Endothelial cell of umbilical vein (primary cell): Measurements from ENCODE around the gene FGF3. TPM values are rescaled to one million over a fixed set of nuclear protein-coding genes. Genes with fewer than 3 reads are reported as not detected.

Experiments
- BruUV-seq: library from RNA; stranded (reverse); fragments of 400-500 nt; replicated peaks from 2 replicates; lab custom pipeline; 2021; lab: Mats Ljungman, UMichigan
- CTCF ChIA-PET: fragments of 300-600, 350-600 bp; sonication (Branson Sonifier 250); formaldehyde crosslinking; loops from one replicate; lab custom pipeline; 2021; ENCODE audit warnings: antibody characterized with exemption, inconsistent platforms; lab: Charles Lee
- POLR2A ChIA-PET: fragments of 300-600, 350-600 bp; sonication (Branson Sonifier 250); formaldehyde crosslinking; loops from one replicate; lab custom pipeline; 2021; ENCODE audit warnings: antibody characterized with exemption, inconsistent platforms; lab: Charles Lee
- DNase-seq: peaks from one replicate; pipeline ENCODE4 v3.0.0-alpha.2; 2011; ENCODE audit warnings: low read depth, low spot score
- FAIRE-seq: peaks from 2 replicates; lab custom pipeline; 2011; peaks lifted over from hg19 to GRCh38; lab: Jason Lieb, UNC
- H2AFZ ChIP-seq: 2 replicates; pipeline ENCODE4 v1.6.0; 2012; ENCODE audit warnings: low read depth, low read length, control low read depth, inconsistent platforms
- H3K27ac ChIP-seq: 2 replicates; pipeline ENCODE4 v1.5.1; 2011; ENCODE audit warnings: low read depth, mild to moderate bottlenecking, control low read depth, low read length, moderate library complexity; ENCODE audit not compliant: insufficient read depth
- H3K27me3 ChIP-seq, 2 experiments: 2 replicates each; pipeline versions ENCODE4 v1.6.0 to v1.6.1; 2011; ENCODE audit warnings: low read length in 2 of 2, mixed read lengths in 1 of 2; ENCODE audit not compliant: control insufficient read depth in 2 of 2, insufficient read depth in 2 of 2
- H3K36me3 ChIP-seq, 2 experiments: 2 replicates in 1 of 2; 3 replicates in 1 of 2; pipeline ENCODE4 v1.5.1; 2011; ENCODE audit warnings: low read length in 2 of 2, mild to moderate bottlenecking in 1 of 2, moderate library complexity in 1 of 2; ENCODE audit not compliant: control insufficient read depth in 2 of 2, insufficient read depth in 2 of 2; ENCODE audit errors: extremely low read depth in 1 of 2
- H3K4me1 ChIP-seq: 3 replicates; pipeline ENCODE4 v1.5.1; 2011; ENCODE audit warnings: mild to moderate bottlenecking, low read length; ENCODE audit not compliant: control insufficient read depth, insufficient read depth; ENCODE audit errors: extremely low read depth
- H3K4me2 ChIP-seq: 2 replicates; pipeline ENCODE4 v1.6.1; 2011; ENCODE audit warnings: low read length, control low read depth, mixed read lengths; ENCODE audit not compliant: insufficient read depth
- H3K4me3 ChIP-seq, 3 experiments: fragments of 200-600 bp in 1 of 3; sonication (generic), shearing (Covaris generic) in 1 of 3; replicated peaks in 1 of 3; 2 replicates each; pipeline ENCODE4 v1.5.1; 2011 to 2016; ENCODE audit warnings: control low read depth in 3 of 3, low read length in 3 of 3, mild to moderate bottlenecking in 2 of 3, inconsistent platforms in 1 of 3, low read depth in 1 of 3, moderate library complexity in 1 of 3; ENCODE audit not compliant: insufficient read depth in 1 of 3
- H3K79me2 ChIP-seq: 2 replicates; pipeline ENCODE4 v1.6.0; 2012; ENCODE audit warnings: low read length, inconsistent platforms; ENCODE audit not compliant: control insufficient read depth, insufficient read depth
- H3K9ac ChIP-seq: replicated peaks from 2 replicates; pipeline ENCODE3; 2011; ENCODE audit warnings: low read length, control low read depth; ENCODE audit not compliant: insufficient read depth; ENCODE audit errors: extremely low read depth
- H3K9me1 ChIP-seq: replicated peaks from 3 replicates; pipeline ENCODE4 v1.6.0; 2011; ENCODE audit warnings: mild to moderate bottlenecking, low read length; ENCODE audit not compliant: control insufficient read depth, insufficient read depth; ENCODE audit errors: extremely low read depth
- H3K9me3 ChIP-seq: replicated peaks from 2 replicates; pipeline ENCODE4 v1.5.1; 2012; ENCODE audit warnings: low read length, inconsistent platforms; ENCODE audit not compliant: control insufficient read depth, insufficient read depth
- H4K20me1 ChIP-seq: replicated peaks from 2 replicates; pipeline ENCODE3; 2011; ENCODE audit warnings: mild to moderate bottlenecking, low read length; ENCODE audit not compliant: control insufficient read depth, insufficient read depth; ENCODE audit errors: extremely low read depth
- EZH2 ChIP-seq: IDR thresholded peaks from 2 replicates; pipeline ENCODE4 v1.6.1; 2012; ENCODE audit warnings: borderline replicate concordance, low read depth, mild to moderate bottlenecking, moderate library complexity, low read length, inconsistent platforms; ENCODE audit not compliant: severe bottlenecking
- FOS ChIP-seq: IDR thresholded peaks from 2 replicates; pipeline ENCODE4 v1.6.1; 2011; ENCODE audit warnings: mild to moderate bottlenecking, low read length, moderate library complexity, borderline replicate concordance; ENCODE audit not compliant: insufficient read depth
- GATA2 ChIP-seq: IDR thresholded peaks from 2 replicates; pipeline ENCODE4 v1.7.0; 2011; ENCODE audit warnings: low read depth, mild to moderate bottlenecking, moderate library complexity, mixed read lengths, low read length; ENCODE audit not compliant: insufficient read length, insufficient read depth
- JUN ChIP-seq: IDR thresholded peaks from 2 replicates; pipeline ENCODE4 v1.6.1; 2011; ENCODE audit warnings: borderline replicate concordance, low read depth; ENCODE audit not compliant: insufficient read length, insufficient read depth
- MYC ChIP-seq: IDR thresholded peaks from one replicate; pipeline ENCODE4 v1.6.1; 2011; ENCODE audit warnings: mild to moderate bottlenecking, low read depth, low read length
- POLR2A ChIP-seq: IDR thresholded peaks from 2 replicates; pipeline ENCODE4 v1.6.1; 2012; ENCODE audit warnings: low read depth, mild to moderate bottlenecking, control low read depth, low read length
- POLR2AphosphoS5 ChIP-seq: IDR thresholded peaks from 2 replicates; pipeline ENCODE4 v1.6.1; 2012; ENCODE audit warnings: low read depth, mild to moderate bottlenecking, control low read depth, low read length, moderate library complexity; ENCODE audit not compliant: insufficient read depth
- dilution Hi-C: fragments of 300-500 bp; cut with MboI; formaldehyde crosslinking; loops from one replicate; pipeline ENCODE4 v1.15.0; 2019; ENCODE audit warnings: low sequenced_read_pairs; ENCODE audit not compliant: extremely low pct_ligation_motif_present
- intact Hi-C: fragments of 100-400 bp; cut with micrococcal nuclease; formaldehyde crosslinking; loops from one replicate; pipeline ENCODE4 v1.10.0; 2022
- polyA plus RNA-seq, 4 experiments: library from polyadenylated mRNA; depleted of rRNA in 3 of 4; stranded (reverse) in 3 of 4; unstranded in 1 of 4; fragments of >200 nt; gene quantifications; 2 replicates each; pipeline versions ENCODE4 v1.2.1 to v1.2.3, GENCODE V29; 2011 to 2012; ENCODE audit warnings: missing spikeins in 1 of 4
- total RNA-seq: library from RNA; stranded (reverse); gene quantifications from 2 replicates; pipeline ENCODE4 v1.2.3, GENCODE V29; 2021
- TF ChIP-seq, protein P1 (sequence below), 2 donors: IDR thresholded peaks; 1 replicate in 1 of 2; 2 replicates in 1 of 2; pipeline ENCODE4 v1.5.1; 2011; ENCODE audit warnings: low read length in 2 of 2, mild to moderate bottlenecking in 2 of 2, moderate library complexity in 2 of 2, control low read depth in 1 of 2, inconsistent platforms in 1 of 2, low read depth in 1 of 2; ENCODE audit not compliant: insufficient read depth in 1 of 2; ENCODE audit errors: extremely low read depth in 1 of 2
- TF ChIP-seq, protein P2 (sequence below): IDR thresholded peaks from 2 replicates; pipeline ENCODE4 v1.6.1; 2011; ENCODE audit not compliant: insufficient read depth, insufficient read length

Gene FGF3
- total and polyA plus RNA-seq, 2 donors (not counting 3 experiments of a cell fraction or from before 2014, with no cell fraction given), result not detected

DNA sequence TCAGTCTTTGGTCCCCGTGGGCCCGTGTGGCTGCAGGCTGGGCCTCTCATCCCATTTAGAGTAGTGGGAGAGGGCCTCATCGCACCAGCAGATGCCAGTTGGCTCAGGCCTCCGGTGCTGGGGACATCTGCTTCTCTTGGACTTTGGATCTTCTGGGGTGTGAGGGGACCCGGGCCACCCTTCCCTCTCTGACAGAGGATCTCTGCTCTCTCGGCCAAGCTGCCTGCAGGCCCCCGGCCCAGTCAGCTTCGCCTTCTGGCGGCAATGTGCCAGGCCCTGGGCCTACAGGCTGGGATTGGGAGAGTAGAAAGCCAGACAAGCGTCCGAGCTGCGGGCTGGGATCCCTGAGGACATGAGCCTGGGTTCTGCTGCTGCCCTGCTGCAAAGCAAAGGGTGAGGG, 15.0 kb upstream of the FGF3 start:
- TF ChIP-seq FOS (no peak), GATA2 (no peak), EZH2 (no peak), POLR2AphosphoS5 (no peak), JUN (no peak), MYC (no peak), POLR2A (no peak)
- TF ChIP-seq, protein P1, sequence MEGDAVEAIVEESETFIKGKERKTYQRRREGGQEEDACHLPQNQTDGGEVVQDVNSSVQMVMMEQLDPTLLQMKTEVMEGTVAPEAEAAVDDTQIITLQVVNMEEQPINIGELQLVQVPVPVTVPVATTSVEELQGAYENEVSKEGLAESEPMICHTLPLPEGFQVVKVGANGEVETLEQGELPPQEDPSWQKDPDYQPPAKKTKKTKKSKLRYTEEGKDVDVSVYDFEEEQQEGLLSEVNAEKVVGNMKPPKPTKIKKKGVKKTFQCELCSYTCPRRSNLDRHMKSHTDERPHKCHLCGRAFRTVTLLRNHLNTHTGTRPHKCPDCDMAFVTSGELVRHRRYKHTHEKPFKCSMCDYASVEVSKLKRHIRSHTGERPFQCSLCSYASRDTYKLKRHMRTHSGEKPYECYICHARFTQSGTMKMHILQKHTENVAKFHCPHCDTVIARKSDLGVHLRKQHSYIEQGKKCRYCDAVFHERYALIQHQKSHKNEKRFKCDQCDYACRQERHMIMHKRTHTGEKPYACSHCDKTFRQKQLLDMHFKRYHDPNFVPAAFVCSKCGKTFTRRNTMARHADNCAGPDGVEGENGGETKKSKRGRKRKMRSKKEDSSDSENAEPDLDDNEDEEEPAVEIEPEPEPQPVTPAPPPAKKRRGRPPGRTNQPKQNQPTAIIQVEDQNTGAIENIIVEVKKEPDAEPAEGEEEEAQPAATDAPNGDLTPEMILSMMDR (IDR thresholded peaks at IDR 0.05; ENCODE audit: extremely low read depth in 1 of 2, insufficient read depth in 1 of 2, low read depth in 1 of 2, low read length in 2 of 2), result no peak
- TF ChIP-seq, protein P2, sequence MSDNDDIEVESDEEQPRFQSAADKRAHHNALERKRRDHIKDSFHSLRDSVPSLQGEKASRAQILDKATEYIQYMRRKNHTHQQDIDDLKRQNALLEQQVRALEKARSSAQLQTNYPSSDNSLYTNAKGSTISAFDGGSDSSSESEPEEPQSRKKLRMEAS, result no peak
- intact Hi-C loops (no loop called here), dilution Hi-C loops (no loop called here)
- Histone ChIP-seq H3K9me3 (no peaks in the 10 kb centered on the region), H3K4me2 (no peak overlapping the region), H4K20me1 (no peaks in the 10 kb centered on the region), H2AFZ (no peak overlapping the region), H3K79me2 (no peaks in the 10 kb centered on the region), H3K9ac (no peak overlapping the region), H3K36me3 (no peaks in the 10 kb centered on the region), H3K27ac (no peak overlapping the region), H3K4me3 (no peak overlapping the region), H3K9me1 (no peaks in the 10 kb centered on the region), H3K27me3 (peaks cover 9 to 11% of the 10 kb centered on the region in 2 experiments), H3K4me1 (no peaks in the 10 kb centered on the region)
- BruUV-seq, result no TSS peak
- DNase-seq, result no peak
- no peak for FAIRE-seq
- CTCF ChIA-PET, result no interaction called here
- POLR2A ChIA-PET, result no interaction called here
